HUES64 (cell line): ENCODE data around the gene NXPH1.

Source experiments
- H3K27ac ChIP-seq: 2 replicates; pipeline ENCODE4 v1.7.0; 2013; ENCODE audit warnings: low read depth, low read length, inconsistent platforms
- H3K27me3 ChIP-seq: 2 replicates; pipeline ENCODE4 v1.6.1; 2013; ENCODE audit warnings: mild to moderate bottlenecking, low read length; ENCODE audit not compliant: insufficient read depth
- H3K36me3 ChIP-seq: 2 replicates; pipeline ENCODE4 v1.6.1; 2013; ENCODE audit warnings: mild to moderate bottlenecking, low read length; ENCODE audit not compliant: insufficient read depth
- H3K4me1 ChIP-seq: 2 replicates; pipeline ENCODE4 v1.6.1; 2013; ENCODE audit warnings: mild to moderate bottlenecking, low read length, moderate library complexity; ENCODE audit not compliant: insufficient read depth
- H3K4me3 ChIP-seq: 2 replicates; pipeline ENCODE4 v1.5.1; 2013; ENCODE audit warnings: mild to moderate bottlenecking, low read length, moderate library complexity
- H3K9ac ChIP-seq: 2 replicates; pipeline ENCODE4 v1.6.1; 2013; ENCODE audit warnings: mild to moderate bottlenecking, low read depth, low read length
- H3K9me3 ChIP-seq: 2 replicates; pipeline ENCODE4 v1.6.1; 2013; ENCODE audit warnings: low read depth, low read length; ENCODE audit not compliant: insufficient read depth
- WGBS: fragments of 150-250, 120-280 bp; methylation state at CpG from one replicate; pipeline ENCODE4 v1.1.7; 2013; ENCODE audit warnings: missing lambda C conversion rate; 5-methylcytosine and 5-hydroxymethylcytosine counted together

NXPH1 gene

GRCh38 chr7:8480527-8480926 lies 47.1 kb downstream of the NXPH1 start:
- Histone ChIP-seq H3K4me1 (no peaks in the 10 kb centered on the region), H3K9me3 (0 out of 2 replicates have a peak, but pooled peaks cover 4% of the 10 kb centered on the region)
- 92% methylated on average over 3 of the region's 3 CpGs for WGBS

GRCh38 chr7:8481096-8481495 lies 47.7 kb downstream of the NXPH1 start:
- Histone ChIP-seq H3K36me3 (no peaks in the 10 kb centered on the region), H3K27me3 (no peaks in the 10 kb centered on the region), H3K9me3 (0 out of 2 replicates have a peak, but pooled peaks cover 4% of the 10 kb centered on the region), H3K4me1 (no peaks in the 10 kb centered on the region), H3K9ac (no peak overlapping the region), H3K4me3 (no peak overlapping the region), H3K27ac (no peak overlapping the region)
- 92% methylated on average over 2 of the region's 2 CpGs for WGBS

More at GRCh38 chr7:8480527-8480926, 47.1 kb downstream of the NXPH1 start:
- no peaks in the 10 kb centered on the region for H3K36me3 ChIP-seq
- H3K27ac ChIP-seq = no peak overlapping the region
- no peak overlapping the region for H3K9ac ChIP-seq
- H3K27me3 ChIP-seq = no peaks in the 10 kb centered on the region
- no peak overlapping the region for H3K4me3 ChIP-seq

- Histone ChIP-seq H3K4me1 (no peaks in the 10 kb centered on the region), H3K27ac (no peak overlapping the region), H3K9me3 (0 out of 2 replicates have a peak, but pooled peaks cover 4% of the 10 kb centered on the region), H3K27me3 (no peaks in the 10 kb centered on the region), H3K4me3 (no peak overlapping the region), H3K9ac (no peak overlapping the region), H3K36me3 (no peaks in the 10 kb centered on the region)
- WGBS = 88% methylated on average over 4 of the region's 4 CpGs
Observed at GRCh38 chr7:8481752-8482446, 48.5 kb downstream of the NXPH1 start.

- no peak overlapping the region for H3K27ac ChIP-seq
- WGBS = 95% methylated on average over 3 of the region's 4 CpGs
- H3K9me3 ChIP-seq = no peaks in the 10 kb centered on the region
Observed at GRCh38 chr7:8490391-8491045, 57.1 kb downstream of the NXPH1 start.

GRCh38 chr7:8491106-8491505 lies 57.7 kb downstream of the NXPH1 start:
- Histone ChIP-seq H3K27ac (no peak overlapping the region), H3K36me3 (no peaks in the 10 kb centered on the region), H3K9me3 (no peaks in the 10 kb centered on the region), H3K27me3 (no peaks in the 10 kb centered on the region), H3K9ac (no peak overlapping the region), H3K4me3 (no peak overlapping the region), H3K4me1 (no peaks in the 10 kb centered on the region)
- WGBS = 95% methylated on average over 3 of the region's 3 CpGs

More at GRCh38 chr7:8490391-8491045, 57.1 kb downstream of the NXPH1 start:
- Histone ChIP-seq H3K4me3 (no peak overlapping the region), H3K4me1 (no peaks in the 10 kb centered on the region), H3K9ac (no peak overlapping the region), H3K27me3 (no peaks in the 10 kb centered on the region), H3K36me3 (no peaks in the 10 kb centered on the region)

- no peak overlapping the region for H3K27ac ChIP-seq
- H3K4me1 ChIP-seq = no peaks in the 10 kb centered on the region
- no peaks in the 10 kb centered on the region for H3K36me3 ChIP-seq
- no peaks in the 10 kb centered on the region for H3K27me3 ChIP-seq
- WGBS = 93% methylated on average over 8 of the region's 8 CpGs
- H3K4me3 ChIP-seq = no peak overlapping the region
- no peaks in the 10 kb centered on the region for H3K9me3 ChIP-seq
- H3K9ac ChIP-seq = no peak overlapping the region
Observed at GRCh38 chr7:8491544-8492489, 58.4 kb downstream of the NXPH1 start.

GRCh38 chr7:8499128-8499527 lies 65.7 kb downstream of the NXPH1 start:
- Histone ChIP-seq H3K9ac (no peak overlapping the region), H3K4me1 (peaks cover 8% of the 10 kb centered on the region; the same call in 1 of the 2 replicates), H3K27me3 (no peaks in the 10 kb centered on the region), H3K9me3 (no peaks in the 10 kb centered on the region), H3K4me3 (no peak overlapping the region), H3K27ac (no peak overlapping the region), H3K36me3 (no peaks in the 10 kb centered on the region)

- no peaks in the 10 kb centered on the region for H3K9me3 ChIP-seq
- no peak overlapping the region for H3K9ac ChIP-seq
- no peaks in the 10 kb centered on the region for H3K36me3 ChIP-seq
- H3K4me3 ChIP-seq = no peak overlapping the region
- no peak overlapping the region for H3K27ac ChIP-seq
- 91% methylated on average over 2 of the region's 2 CpGs for WGBS
- no peaks in the 10 kb centered on the region for H3K27me3 ChIP-seq
- peaks cover 8% of the 10 kb centered on the region; the same call in 1 of the 2 replicates for H3K4me1 ChIP-seq
Observed at GRCh38 chr7:8500286-8500685, 66.9 kb downstream of the NXPH1 start.

GRCh38 chr7:8507566-8507965 lies 74.2 kb downstream of the NXPH1 start:
- Histone ChIP-seq H3K27ac (no peak overlapping the region), H3K4me3 (no peak overlapping the region), H3K36me3 (no peaks in the 10 kb centered on the region), H3K4me1 (no peaks in the 10 kb centered on the region), H3K9ac (no peak overlapping the region), H3K9me3 (no peaks in the 10 kb centered on the region), H3K27me3 (no peaks in the 10 kb centered on the region)
- 96% methylated on average over 1 of the region's 2 CpGs for WGBS

GRCh38 chr7:8509621-8510020 lies 76.2 kb downstream of the NXPH1 start:
- WGBS = 100% methylated on average over 1 of the region's 1 CpG
- H3K4me3 ChIP-seq = no peak overlapping the region
- no peaks in the 10 kb centered on the region for H3K27me3 ChIP-seq

GRCh38 chr7:8511855-8512254 lies 78.4 kb downstream of the NXPH1 start:
- no peaks in the 10 kb centered on the region for H3K4me1 ChIP-seq
- 88% methylated on average over 3 of the region's 3 CpGs for WGBS
- H3K4me3 ChIP-seq = no peak overlapping the region
- no peaks in the 10 kb centered on the region for H3K9me3 ChIP-seq
- no peaks in the 10 kb centered on the region for H3K36me3 ChIP-seq
- H3K9ac ChIP-seq = no peak overlapping the region
- H3K27me3 ChIP-seq = no peaks in the 10 kb centered on the region
- H3K27ac ChIP-seq = no peak overlapping the region

More at GRCh38 chr7:8509621-8510020, 76.2 kb downstream of the NXPH1 start:
- Histone ChIP-seq H3K4me1 (no peaks in the 10 kb centered on the region), H3K9me3 (no peaks in the 10 kb centered on the region), H3K9ac (no peak overlapping the region), H3K36me3 (no peaks in the 10 kb centered on the region), H3K27ac (no peak overlapping the region)
